ENCODE measurements around the gene GALNT5.
"Not testable (repeated sequence)": the region's sequence is repeated elsewhere in the genome, so short reads cannot be mapped to it uniquely, and the experiment has no call there.

GALNT5 gene

DNA sequence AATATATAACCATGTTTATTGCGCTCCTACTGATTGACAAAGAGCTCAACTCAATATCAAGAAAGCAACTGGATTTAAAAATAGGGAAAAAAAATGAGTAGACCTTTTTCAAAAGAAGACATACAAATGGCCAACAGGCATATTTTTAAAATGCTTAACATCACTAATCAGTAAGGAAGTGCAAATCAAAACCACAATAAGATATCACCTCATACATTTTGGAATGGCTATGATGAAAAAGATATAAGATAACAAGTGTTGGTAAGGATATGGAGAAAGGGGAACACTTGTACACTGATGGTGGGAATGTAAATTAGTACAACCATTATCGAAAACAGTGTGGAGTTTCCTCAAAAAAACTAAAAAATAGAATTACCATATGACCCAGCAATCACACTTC is 5.6 kb upstream of the GALNT5 start:
- no peak for DNase-seq (ENCODE audit: low read depth)

DNA sequence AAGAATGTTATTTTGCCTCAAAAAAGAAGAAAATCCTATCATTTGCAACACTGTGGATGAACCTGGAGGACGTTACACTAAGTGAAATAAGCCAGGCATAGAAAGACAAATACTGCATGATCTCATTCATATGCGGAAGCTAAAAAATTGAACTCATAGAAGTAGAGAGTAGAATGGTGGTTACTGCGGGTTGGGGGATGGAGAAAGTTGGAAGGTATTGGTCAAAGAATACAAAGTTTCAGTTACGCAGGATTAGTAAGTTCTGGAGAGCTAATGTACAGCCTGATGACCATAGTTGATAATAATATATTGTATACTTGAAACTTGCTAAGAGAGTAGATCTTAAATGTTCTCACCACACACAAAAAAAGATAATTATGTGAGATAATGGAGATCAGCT is 5.0 kb upstream of the GALNT5 start:
- DNase-seq (ENCODE audit: low read depth): no peak

DNA sequence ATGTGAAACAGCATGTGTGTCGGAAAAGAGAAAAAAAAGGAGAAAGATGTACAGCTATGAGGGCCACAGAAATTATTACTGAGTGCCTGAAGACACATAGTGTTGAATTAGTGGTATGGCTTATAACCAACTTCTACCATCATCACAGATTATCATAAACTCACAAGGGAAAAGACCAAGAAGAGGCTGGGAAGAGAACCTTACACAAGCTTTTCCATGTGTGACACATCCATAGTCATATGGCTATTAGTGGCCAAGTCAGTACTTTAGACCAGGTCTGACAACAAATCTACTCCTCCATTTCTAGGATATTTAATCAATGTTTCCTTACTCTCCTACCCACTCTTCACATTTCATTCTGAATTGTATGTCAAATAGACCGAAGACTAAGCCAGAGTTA is 3.5 kb upstream of the GALNT5 start:
- DNase-seq (ENCODE audit: low read depth): peak; percentile 36

- DNase-seq (ENCODE audit: low read depth): no peak
Observed at GRCh38 chr2:157255746-157256145, 1.8 kb upstream of the GALNT5 start.

GRCh38 chr2:157256626-157257025 is 879 bp upstream of the GALNT5 start:
- DNase-seq (ENCODE audit: low read depth): no peak

- no peak for DNase-seq (ENCODE audit: low read depth)
Observed at GRCh38 chr2:157258520-157259326, 1.2 kb downstream of the GALNT5 start.

DNA sequence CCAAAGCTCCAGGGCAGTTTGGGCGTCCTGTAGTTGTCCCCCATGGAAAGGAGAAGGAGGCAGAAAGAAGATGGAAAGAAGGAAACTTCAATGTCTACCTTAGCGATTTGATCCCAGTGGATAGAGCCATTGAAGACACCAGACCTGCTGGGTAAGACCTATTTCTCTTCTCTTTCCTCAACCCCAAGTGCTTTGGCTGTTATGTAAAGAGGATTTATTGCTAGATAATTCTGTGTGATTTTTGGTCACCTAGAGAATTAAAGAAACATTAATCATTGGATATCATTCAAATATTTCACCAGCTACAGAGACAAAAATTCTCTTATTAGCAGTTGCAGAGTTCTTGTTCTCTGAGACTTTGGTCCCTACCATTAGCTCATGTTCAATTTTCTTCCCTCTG is 1.9 kb downstream of the GALNT5 start:
- DNase-seq (ENCODE audit: low read depth): no peak

DNA sequence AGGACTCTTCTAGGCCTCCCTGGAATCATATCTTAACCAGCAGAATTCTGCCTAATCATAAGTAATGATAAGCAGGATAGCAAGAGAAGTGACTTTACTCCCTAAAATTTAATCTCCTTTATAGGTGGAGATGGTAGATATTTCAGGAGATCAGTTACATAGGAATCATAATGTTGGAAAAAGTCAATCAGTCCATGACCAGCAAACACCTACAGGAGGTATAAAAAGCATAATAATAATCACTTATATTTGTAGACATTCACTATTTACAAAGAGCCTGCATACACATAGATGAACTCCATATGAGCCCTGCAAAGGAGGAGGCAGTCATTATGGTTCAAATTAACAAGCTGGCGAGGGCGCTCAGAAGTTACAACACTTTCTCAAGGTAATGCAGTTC is 2.5 kb downstream of the GALNT5 start:
- DNase-seq (ENCODE audit: low read depth): no peak

DNA sequence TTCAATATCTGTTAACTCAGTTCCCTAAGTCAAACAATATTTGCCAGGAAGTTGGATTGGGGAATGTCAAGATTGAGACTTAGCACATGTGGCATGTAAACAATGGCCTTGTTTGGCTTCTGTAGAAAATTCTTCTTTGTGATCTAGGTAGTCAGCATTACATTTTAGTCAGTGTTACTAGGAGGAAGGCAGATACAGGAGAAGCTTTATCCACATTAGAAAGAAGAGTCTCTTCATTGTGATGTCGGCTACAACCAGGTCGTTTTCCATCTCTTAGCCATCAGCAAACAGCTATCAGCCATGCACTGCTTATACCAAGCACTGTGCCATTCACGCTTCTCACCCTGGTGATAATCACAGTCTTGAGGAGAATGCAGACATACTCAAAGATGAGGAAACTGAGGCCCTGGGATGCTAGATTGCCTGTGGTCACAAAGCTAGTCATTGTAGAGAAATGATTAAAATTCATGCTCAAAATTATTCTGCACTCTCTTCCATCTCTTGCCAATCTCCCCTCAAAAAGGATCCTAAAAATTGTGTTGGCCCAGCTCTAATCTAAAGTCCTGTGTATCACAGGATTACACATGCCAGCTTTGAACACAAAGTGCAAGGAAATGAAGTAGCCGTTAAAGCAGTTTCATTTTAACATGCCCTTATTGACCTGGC is 3.2 kb downstream of the GALNT5 start:
- DNase-seq (ENCODE audit: low read depth): peak; percentile 5

DNA sequence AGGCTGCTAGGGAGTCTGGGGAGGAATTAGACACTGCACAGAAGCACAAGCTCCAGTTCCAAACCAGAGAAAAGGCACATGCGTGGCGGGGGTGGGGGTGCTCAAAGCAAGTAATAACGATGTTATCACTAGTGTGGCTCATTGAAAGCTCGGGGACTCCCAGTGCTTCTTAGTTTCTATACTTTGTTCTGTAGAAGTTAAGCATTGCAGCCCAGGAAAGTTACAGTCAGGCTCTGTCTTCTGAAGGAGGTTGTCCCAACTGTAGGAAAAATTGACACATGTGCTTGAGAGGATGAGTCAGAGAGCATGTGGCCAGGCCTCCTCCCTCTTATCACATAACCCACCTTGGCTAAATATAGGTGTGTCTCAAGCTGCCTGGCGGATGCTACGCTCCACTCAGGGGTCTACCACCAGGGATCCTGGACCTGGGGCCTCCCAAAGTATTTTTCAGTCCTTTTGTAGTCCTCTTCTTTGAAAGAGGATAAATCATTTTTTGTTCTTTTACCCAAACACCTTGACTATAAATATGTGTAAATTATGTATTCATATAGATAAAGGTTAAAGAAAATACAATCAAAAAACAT is 3.8 kb downstream of the GALNT5 start:
- peak; percentile 53 for DNase-seq (ENCODE audit: low read depth)

DNA sequence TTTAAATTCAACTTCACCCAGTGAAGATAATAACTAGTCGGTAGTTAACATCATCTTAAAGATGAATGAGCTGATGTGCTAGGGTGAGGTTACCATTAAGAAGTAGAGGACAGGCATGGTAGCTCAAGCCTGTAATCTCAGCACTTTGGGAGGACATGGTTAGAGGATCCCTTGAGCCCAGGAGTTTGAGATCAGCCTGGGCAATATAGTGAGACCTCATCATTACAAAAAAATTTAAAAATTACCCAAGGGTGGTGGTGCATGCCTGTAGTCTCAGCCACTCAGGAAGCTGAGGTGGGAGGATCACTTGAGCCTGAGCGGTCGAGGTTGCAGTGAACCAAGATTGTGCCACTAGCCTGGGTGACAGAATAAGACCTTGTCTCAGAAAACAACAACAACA is 4.7 kb downstream of the GALNT5 start:
- no peak for DNase-seq (ENCODE audit: low read depth)

DNA sequence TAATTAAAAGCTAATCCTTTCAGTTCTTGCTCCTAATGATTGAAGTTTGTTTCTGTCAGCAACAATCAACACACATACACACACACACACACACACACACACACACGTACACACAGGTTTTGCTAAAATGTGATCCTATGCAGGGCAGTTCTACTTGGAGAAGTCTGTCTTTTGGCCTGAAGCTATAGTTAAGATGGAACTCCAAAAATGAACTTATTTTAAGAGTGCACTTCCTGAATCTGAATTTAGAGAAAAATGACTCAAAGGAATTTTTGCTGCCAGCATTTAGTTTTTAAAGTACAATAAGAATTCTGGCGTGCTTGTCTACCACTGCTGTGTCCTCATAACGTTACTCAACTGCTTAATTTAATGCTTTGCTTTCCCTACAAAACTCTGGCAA is 6.6 kb downstream of the GALNT5 start:
- no peak for DNase-seq (ENCODE audit: low read depth)

DNA sequence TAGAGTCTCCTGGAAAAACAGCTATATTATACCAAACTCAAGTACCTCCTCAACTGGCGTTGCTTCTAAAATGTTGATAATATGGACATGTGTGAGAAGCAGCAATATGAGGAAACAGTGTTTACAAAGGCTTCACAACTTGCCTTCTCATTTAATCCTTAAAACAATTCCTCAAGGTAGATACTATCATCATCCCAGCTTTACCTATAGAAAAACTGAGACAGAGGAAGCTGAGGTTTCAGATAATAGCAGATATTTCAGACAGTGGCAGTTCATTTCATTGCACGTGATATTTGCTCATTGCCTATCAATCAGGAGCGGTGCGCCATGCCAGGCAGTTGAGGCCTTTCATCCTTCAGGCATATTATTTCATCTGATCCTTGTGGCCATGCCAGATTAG is 8.3 kb downstream of the GALNT5 start:
- no peak for DNase-seq (ENCODE audit: low read depth)

GRCh38 chr2:157267476-157267875 is 10.0 kb downstream of the GALNT5 start:
- DNase-seq (ENCODE audit: low read depth): no peak

DNA sequence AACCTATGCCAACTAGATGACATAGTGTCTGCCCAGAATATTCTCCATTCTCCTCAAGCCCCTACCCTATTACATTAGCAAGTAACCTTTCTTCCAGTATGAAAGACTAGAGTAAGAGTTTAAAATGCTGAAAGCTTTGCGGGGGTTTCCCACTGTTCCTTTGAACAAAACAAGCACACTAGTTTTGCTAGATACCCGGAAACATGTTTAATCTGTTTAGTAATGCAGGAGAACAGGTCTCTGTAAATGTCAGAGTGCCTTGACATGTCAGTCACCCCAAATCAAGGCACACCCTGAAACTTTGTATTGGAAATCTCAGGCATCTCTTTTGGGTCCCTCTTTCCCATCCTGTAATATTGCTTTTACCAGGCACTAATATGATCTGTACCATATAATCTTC is 11.6 kb downstream of the GALNT5 start:
- no peak for DNase-seq (ENCODE audit: low read depth)

- no peak for DNase-seq (ENCODE audit: low read depth)
Observed at GRCh38 chr2:157269922-157270321, 12.4 kb downstream of the GALNT5 start.

- no peak for DNase-seq (ENCODE audit: low read depth)
Observed at GRCh38 chr2:157271590-157272203, 14.2 kb downstream of the GALNT5 start.

DNA sequence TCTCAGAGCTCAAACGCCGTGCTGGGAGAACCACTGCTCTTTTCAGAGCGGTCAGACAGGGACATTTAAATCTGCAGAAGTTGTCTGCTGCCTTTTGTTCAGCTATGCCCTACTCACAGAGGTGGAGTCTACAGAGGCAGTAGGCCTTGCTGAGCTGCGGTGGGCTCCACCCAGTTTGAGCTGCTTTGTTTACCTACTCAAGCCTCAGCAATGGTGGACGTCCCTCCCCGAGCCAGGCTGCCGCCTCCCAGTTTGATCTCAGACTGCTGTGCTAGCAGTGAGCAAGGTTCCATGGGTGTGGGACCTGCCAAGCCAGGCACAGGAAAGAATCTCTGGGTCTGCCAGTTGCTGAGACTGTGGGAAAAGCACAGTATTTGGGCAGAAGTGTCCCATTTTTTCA is 21.8 kb downstream of the GALNT5 start:
- DNase-seq (ENCODE audit: low read depth): not testable (repeated sequence)

DNA sequence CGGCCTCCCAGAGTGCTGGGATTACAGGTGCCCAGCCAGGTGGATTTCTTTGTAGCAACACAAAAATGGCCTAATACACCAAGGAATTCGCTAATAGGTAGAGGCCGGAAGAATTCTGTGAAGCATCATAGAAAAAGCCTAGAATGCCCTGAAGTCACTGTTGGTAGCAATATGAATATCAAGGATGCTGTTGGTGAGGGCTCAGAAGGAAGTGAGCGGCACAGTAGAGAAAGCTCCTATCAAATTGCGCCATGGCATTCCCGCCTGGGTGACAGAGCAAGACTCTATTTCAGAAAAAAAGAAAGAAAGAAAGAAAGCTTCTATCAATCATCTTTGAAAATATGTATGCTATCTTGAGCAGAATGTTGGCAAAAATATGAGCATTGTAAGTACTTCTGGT is 23.8 kb downstream of the GALNT5 start:
- DNase-seq (ENCODE audit: low read depth): no peak

DNA sequence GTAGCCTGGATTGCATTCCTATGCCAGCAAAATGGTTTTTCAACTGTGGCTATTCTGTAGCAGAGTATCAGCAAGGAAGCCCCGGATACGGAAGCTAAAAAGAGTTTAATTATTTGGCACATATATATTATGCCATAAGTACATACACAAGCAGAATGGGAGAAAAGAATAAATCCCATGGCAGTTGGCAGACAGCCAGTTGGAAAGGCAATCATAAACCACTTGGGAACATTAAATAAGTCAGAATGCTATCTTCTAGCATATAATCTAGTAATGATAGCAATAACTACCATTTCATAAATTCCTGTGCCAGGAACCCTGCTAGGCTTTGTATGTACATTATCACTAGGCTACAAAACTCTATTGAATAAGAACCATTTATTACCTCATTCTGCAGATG is 26.0 kb downstream of the GALNT5 start:
- DNase-seq (ENCODE audit: low read depth): no peak

GRCh38 chr2:157287160-157287559 is 29.7 kb downstream of the GALNT5 start:
- DNase-seq (ENCODE audit: low read depth): no peak

DNA sequence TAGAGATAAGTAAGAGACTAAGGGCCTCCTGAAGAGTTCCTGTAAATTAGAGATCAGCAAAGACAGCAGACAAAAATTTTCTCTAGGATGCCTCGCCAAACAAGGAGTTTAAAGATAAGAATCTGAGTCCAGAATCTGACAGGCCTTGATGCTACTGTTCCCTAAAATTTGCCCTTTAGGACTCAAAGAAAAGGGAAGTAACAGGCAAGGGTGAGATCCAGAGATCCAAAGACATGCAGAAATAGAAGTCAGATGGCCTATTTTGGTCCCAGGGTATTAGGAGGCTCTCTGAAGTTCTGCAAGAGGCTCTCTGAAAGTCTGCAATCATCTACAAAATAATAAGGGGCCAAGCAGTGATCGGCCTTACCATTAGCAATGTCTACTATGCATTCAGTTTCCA is 33.0 kb downstream of the GALNT5 start:
- no peak for DNase-seq (ENCODE audit: low read depth)

- no peak for DNase-seq (ENCODE audit: low read depth)
Observed at GRCh38 chr2:157291018-157291417, 33.5 kb downstream of the GALNT5 start.

Data from ELR (cell line).